Measurements from ENCODE around the gene COPS3. TPM values are rescaled to one million over a fixed set of nuclear protein-coding genes. Genes with fewer than 3 reads are reported as not detected.

Gene COPS3
- polyA plus RNA-seq, 4 donors = 67.7 to 91.5 (median 76.3) TPM

GRCh38 chr17:17252149-17252661, 28.8 kb downstream of the COPS3 start:
- no peak for DNase-seq (ENCODE audit: low read depth in 4 of 4, low spot score in 3 of 4)

- no peak for DNase-seq (ENCODE audit: low read depth in 4 of 4, low spot score in 3 of 4)
Measured at GRCh38 chr17:17246879-17247278, 34.2 kb downstream of the COPS3 start.

- DNase-seq (ENCODE audit: low read depth in 4 of 4, low spot score in 3 of 4) = no peak
Measured at GRCh38 chr17:17243163-17243562, 37.9 kb downstream of the COPS3 start.

- DNase-seq (ENCODE audit: low read depth in 4 of 4, low spot score in 3 of 4) = no peak
Measured at GRCh38 chr17:17242246-17242645, 38.8 kb downstream of the COPS3 start.

- no peak for DNase-seq (ENCODE audit: low read depth in 4 of 4, low spot score in 3 of 4)
Measured at GRCh38 chr17:17241656-17242055, 39.4 kb downstream of the COPS3 start.

GRCh38 chr17:17239832-17240231, 41.2 kb downstream of the COPS3 start:
- no peak for DNase-seq (ENCODE audit: low read depth in 4 of 4, low spot score in 3 of 4)

- DNase-seq (ENCODE audit: low read depth in 4 of 4, low spot score in 3 of 4) = peak; percentile 80 to 87 (median 84)
Measured at GRCh38 chr17:17237026-17237799, 43.8 kb downstream of the COPS3 start, which contains the start of gene FLCN. TSS of gene FLCN (minus strand) at chr17:17237168. CDS start at chr17:17228137, 9,031 bp downstream.

GRCh38 chr17:17236295-17237025, 44.6 kb downstream of the COPS3 start:
- peak in 1 of 4 donors; percentile 3 for DNase-seq (ENCODE audit: low read depth in 4 of 4, low spot score in 3 of 4)

GRCh38 chr17:17235212-17236174, 45.6 kb downstream of the COPS3 start:
- no peak for DNase-seq (ENCODE audit: low read depth in 4 of 4, low spot score in 3 of 4)

GRCh38 chr17:17232303-17232621, 48.8 kb downstream of the COPS3 start:
- DNase-seq (ENCODE audit: low read depth in 4 of 4, low spot score in 3 of 4) = no peak

GRCh38 chr17:17231621-17232302, 49.3 kb downstream of the COPS3 start:
- DNase-seq (ENCODE audit: low read depth in 4 of 4, low spot score in 3 of 4) = no peak

- no peak for DNase-seq (ENCODE audit: low read depth in 4 of 4, low spot score in 3 of 4)
Measured at GRCh38 chr17:17229416-17230384, 51.3 kb downstream of the COPS3 start.

GRCh38 chr17:17228521-17229279, 52.3 kb downstream of the COPS3 start:
- no peak for DNase-seq (ENCODE audit: low read depth in 4 of 4, low spot score in 3 of 4)

GRCh38 chr17:17227608-17228520, 53.2 kb downstream of the COPS3 start:
- no peak for DNase-seq (ENCODE audit: low read depth in 4 of 4, low spot score in 3 of 4)

- no peak for DNase-seq (ENCODE audit: low read depth in 4 of 4, low spot score in 3 of 4)
Measured at GRCh38 chr17:17226451-17227265, 54.4 kb downstream of the COPS3 start.

GRCh38 chr17:17225901-17226300, 55.1 kb downstream of the COPS3 start:
- no peak for DNase-seq (ENCODE audit: low read depth in 4 of 4, low spot score in 3 of 4)

Measured in left renal pelvis (tissue), 4 donors.